Measurements from ENCODE around the gene TDRD5.

Gene TDRD5

GRCh38 chr1:179591592-179592580 lies at the start of gene TDRD5:
TSS of gene TDRD5 (plus strand) at chr1:179591832. CDS start at chr1:179592616, 784 bp downstream.
- H3K4me2 ChIP-seq (ENCODE audit: low read length) = no peak within 1 kb of the TSS
- H3K4me3 ChIP-seq (ENCODE audit: low read length) = no peak within 1 kb of the TSS
- peaks cover 20% of the 10 kb centered on the region for H3K27me3 ChIP-seq (ENCODE audit: low read depth, low read length)
- H3K9ac ChIP-seq (ENCODE audit: low read length) = no peak within 1 kb of the TSS
- no peak for TF ChIP-seq EZH2phosphoT487 (IDR thresholded peaks at IDR 0.05; ENCODE audit: low read depth)
- no peak for TF ChIP-seq CTCF (IDR thresholded peaks at IDR 0.05; ENCODE audit: low read depth, low read length)
- no peaks in the 10 kb centered on the region for H3K36me3 ChIP-seq (replicated peaks; ENCODE audit: low read depth, low read length)
- no peak within 1 kb of the TSS for H2AFZ ChIP-seq (ENCODE audit: low read depth, low read length)
- no peaks in the 10 kb centered on the region for H3K79me2 ChIP-seq (ENCODE audit: low read length)
- H3K27ac ChIP-seq (ENCODE audit: low read length) = no peak within 1 kb of the TSS
- H4K20me1 ChIP-seq (ENCODE audit: insufficient read depth, low read length) = no peaks in the 10 kb centered on the region
- H3K4me1 ChIP-seq (ENCODE audit: low read length) = peaks cover 10% of the 10 kb centered on the region
- H3K9me3 ChIP-seq (ENCODE audit: insufficient read depth, low read length) = no peaks in the 10 kb centered on the region

GRCh38 chr1:179545321-179545720 lies 46.3 kb upstream of the TDRD5 start:
- no peaks in the 10 kb centered on the region for H3K9me3 ChIP-seq (ENCODE audit: insufficient read depth, low read length)
- TF ChIP-seq EZH2phosphoT487 (IDR thresholded peaks at IDR 0.05; ENCODE audit: low read depth) (no peak), CTCF (IDR thresholded peaks at IDR 0.05; ENCODE audit: low read depth, low read length) (no peak)

GRCh38 chr1:179547021-179547535 lies 44.6 kb upstream of the TDRD5 start:
- no peaks in the 10 kb centered on the region for H3K27me3 ChIP-seq (ENCODE audit: low read depth, low read length)
- H3K4me3 ChIP-seq (ENCODE audit: low read length) = no peak overlapping the region
- no peaks in the 10 kb centered on the region for H3K79me2 ChIP-seq (ENCODE audit: low read length)
- H4K20me1 ChIP-seq (ENCODE audit: insufficient read depth, low read length) = no peaks in the 10 kb centered on the region
- TF ChIP-seq CTCF (IDR thresholded peaks at IDR 0.05; ENCODE audit: low read depth, low read length) = no peak
- no peak for TF ChIP-seq EZH2phosphoT487 (IDR thresholded peaks at IDR 0.05; ENCODE audit: low read depth)
- no peak overlapping the region for H3K4me2 ChIP-seq (ENCODE audit: low read length)
- no peaks in the 10 kb centered on the region for H3K9me3 ChIP-seq (ENCODE audit: insufficient read depth, low read length)
- no peak overlapping the region for H3K27ac ChIP-seq (ENCODE audit: low read length)
- H3K36me3 ChIP-seq (replicated peaks; ENCODE audit: low read depth, low read length) = no peaks in the 10 kb centered on the region
- no peak overlapping the region for H3K9ac ChIP-seq (ENCODE audit: low read length)
- no peak overlapping the region for H2AFZ ChIP-seq (ENCODE audit: low read depth, low read length)
- H3K4me1 ChIP-seq (ENCODE audit: low read length) = peaks cover 28% of the 10 kb centered on the region

More at GRCh38 chr1:179545321-179545720, 46.3 kb upstream of the TDRD5 start:
- no peak overlapping the region for H2AFZ ChIP-seq (ENCODE audit: low read depth, low read length)
- H3K36me3 ChIP-seq (replicated peaks; ENCODE audit: low read depth, low read length) = no peaks in the 10 kb centered on the region
- no peaks in the 10 kb centered on the region for H4K20me1 ChIP-seq (ENCODE audit: insufficient read depth, low read length)
- H3K4me1 ChIP-seq (ENCODE audit: low read length) = peaks cover 11% of the 10 kb centered on the region
- no peak overlapping the region for H3K9ac ChIP-seq (ENCODE audit: low read length)
- H3K27me3 ChIP-seq (ENCODE audit: low read depth, low read length) = no peaks in the 10 kb centered on the region
- no peak overlapping the region for H3K4me2 ChIP-seq (ENCODE audit: low read length)
- H3K79me2 ChIP-seq (ENCODE audit: low read length) = no peaks in the 10 kb centered on the region
- no peak overlapping the region for H3K27ac ChIP-seq (ENCODE audit: low read length)
- H3K4me3 ChIP-seq (ENCODE audit: low read length) = no peak overlapping the region

GRCh38 chr1:179548666-179549367 lies 42.8 kb upstream of the TDRD5 start:
- Histone ChIP-seq H2AFZ (ENCODE audit: low read depth, low read length) (no peak overlapping the region), H3K79me2 (ENCODE audit: low read length) (no peaks in the 10 kb centered on the region), H3K4me3 (ENCODE audit: low read length) (no peak overlapping the region), H3K4me2 (ENCODE audit: low read length) (0 out of 2 replicates have a peak overlapping the region, but pooled peaks have one; percentile 17), H3K36me3 (replicated peaks; ENCODE audit: low read depth, low read length) (no peaks in the 10 kb centered on the region), H3K27me3 (ENCODE audit: low read depth, low read length) (no peaks in the 10 kb centered on the region), H3K4me1 (ENCODE audit: low read length) (peaks cover 30% of the 10 kb centered on the region), H3K9ac (ENCODE audit: low read length) (no peak overlapping the region), H3K9me3 (ENCODE audit: insufficient read depth, low read length) (no peaks in the 10 kb centered on the region), H3K27ac (ENCODE audit: low read length) (no peak overlapping the region), H4K20me1 (ENCODE audit: insufficient read depth, low read length) (no peaks in the 10 kb centered on the region)
- TF ChIP-seq CTCF (IDR thresholded peaks at IDR 0.05; ENCODE audit: low read depth, low read length) = no peak
- no peak for TF ChIP-seq EZH2phosphoT487 (IDR thresholded peaks at IDR 0.05; ENCODE audit: low read depth)

Measured in OCI-LY3 (cell line).